Amygdala (tissue), 56 donors: Measurements from ENCODE around the gene DLL1.
A peak's percentile ranks its signal among the peaks of the same experiment; 100 is the strongest.
"Not testable (repeated sequence)": the region's sequence is repeated elsewhere in the genome, so short reads cannot be mapped to it uniquely, and the experiment has no call there.

Experiments used
- DNase-seq, 56 donors: peaks; one replicate each; lab custom pipeline; 2025; lab: John Stamatoyannopoulos, UW

The DLL1 gene

GRCh38 chr6:170269846-170270541 is 20.9 kb downstream of the DLL1 start:
- no peak for DNase-seq

- DNase-seq, result no peak
These were observed 21.6 kb downstream of the DLL1 start for GRCh38 chr6:170269151-170269845.

- no peak for DNase-seq
These were observed 22.4 kb downstream of the DLL1 start for GRCh38 chr6:170268216-170269129.

- DNase-seq, result no peak
These were observed 23.2 kb downstream of the DLL1 start for GRCh38 chr6:170267688-170268087.

GRCh38 chr6:170266061-170266825 is 24.6 kb downstream of the DLL1 start:
- DNase-seq, result peak in 41 of 56 donors; percentile 13 to 81 (median 57)

- DNase-seq, result peak in 43 of 56 donors; percentile 29 to 86 (median 61)
These were observed 25.2 kb downstream of the DLL1 start for GRCh38 chr6:170265655-170266054.

- not testable (repeated sequence) for DNase-seq
These were observed 26.2 kb downstream of the DLL1 start for GRCh38 chr6:170264644-170265043.

- DNase-seq, result no peak
These were observed 26.8 kb downstream of the DLL1 start for GRCh38 chr6:170264086-170264485.

GRCh38 chr6:170263410-170263809 is 27.5 kb downstream of the DLL1 start:
- no peak for DNase-seq

- DNase-seq, result peak in 33 of 56 donors; percentile 11 to 81 (median 45)
These were observed 28.3 kb downstream of the DLL1 start for GRCh38 chr6:170262489-170263088.

- DNase-seq, result no peak
These were observed 29.0 kb downstream of the DLL1 start for GRCh38 chr6:170261643-170262488.

- DNase-seq, result no peak
These were observed 30.2 kb downstream of the DLL1 start for GRCh38 chr6:170260686-170261085.

- no peak for DNase-seq
These were observed 31.6 kb downstream of the DLL1 start for GRCh38 chr6:170259278-170259677.

GRCh38 chr6:170258407-170258806 is 32.5 kb downstream of the DLL1 start:
- DNase-seq, result no peak

- no peak for DNase-seq
These were observed 33.5 kb downstream of the DLL1 start for GRCh38 chr6:170257376-170257775.

GRCh38 chr6:170256641-170257040 is 34.2 kb downstream of the DLL1 start:
- no peak for DNase-seq

- no peak for DNase-seq
These were observed 35.3 kb downstream of the DLL1 start for GRCh38 chr6:170255426-170256125.
